RWPE2 (cell line): ENCODE data around the gene ALG9.

ENCODE experiments used
- ATAC-seq: fragments of 200-7000 bp; cut with Tn5 transposase; 3 replicates; pipeline ENCODE4 v1.9.1; 2021; ENCODE audit warnings: low read depth
- DNase-seq: peaks from one replicate; pipeline ENCODE4 v3.0.0-alpha.2; 2020; ENCODE audit warnings: low spot score
- H3K27ac ChIP-seq: fragments of 450-650 bp; 2 replicates; pipeline ENCODE4 v1.5.1; 2017; ENCODE audit warnings: mild to moderate bottlenecking; ENCODE audit not compliant: poor library complexity, severe bottlenecking
- H3K27me3 ChIP-seq: fragments of 250-450 bp; sonication (Bioruptor Pico); 2 replicates; pipeline ENCODE4 v1.5.1; 2021; ENCODE audit warnings: mild to moderate bottlenecking, moderate library complexity; ENCODE audit not compliant: insufficient read depth, poor library complexity, severe bottlenecking
- H3K36me3 ChIP-seq: fragments of 250-450 bp; sonication (Bioruptor Pico); 2 replicates; pipeline ENCODE4 v1.5.1; 2020; ENCODE audit warnings: low read depth, mild to moderate bottlenecking, moderate library complexity
- H3K4me1 ChIP-seq: fragments of 250-450 bp; sonication (Bioruptor Pico); 2 replicates; pipeline ENCODE4 v1.5.1; 2021; ENCODE audit warnings: mild to moderate bottlenecking, moderate library complexity; ENCODE audit not compliant: insufficient read depth, poor library complexity, severe bottlenecking
- H3K4me3 ChIP-seq: fragments of 250-450 bp; sonication (Bioruptor Pico); 2 replicates; pipeline ENCODE4 v1.5.1; 2021; ENCODE audit warnings: mild to moderate bottlenecking, moderate library complexity; ENCODE audit not compliant: severe bottlenecking
- H3K9me3 ChIP-seq: fragments of 250-450 bp; sonication (Bioruptor Pico); 2 replicates; pipeline ENCODE4 v1.5.1; 2021; ENCODE audit warnings: mild to moderate bottlenecking, moderate library complexity; ENCODE audit not compliant: severe bottlenecking
- CTCF ChIP-seq: fragments of 450-650 bp; IDR thresholded peaks from one replicate; pipeline ENCODE4 v1.5.1; 2017; ENCODE audit warnings: mild to moderate bottlenecking, moderate library complexity; ENCODE audit not compliant: poor library complexity, severe bottlenecking

Gene ALG9

GRCh38 chr11:111819829-111820237 lies 51.5 kb downstream of the ALG9 start:
- H3K27me3 ChIP-seq: no peaks in the 10 kb centered on the region
- no peak for TF ChIP-seq CTCF
- no peak for ATAC-seq
- no peak for DNase-seq
- no peaks in the 10 kb centered on the region for H3K4me1 ChIP-seq
- H3K36me3 ChIP-seq: peaks cover 4% of the 10 kb centered on the region
- H3K27ac ChIP-seq: no peak overlapping the region
- H3K9me3 ChIP-seq: no peaks in the 10 kb centered on the region
- H3K4me3 ChIP-seq: no peak overlapping the region

- Histone ChIP-seq H3K4me1 (no peaks in the 10 kb centered on the region), H3K27me3 (no peaks in the 10 kb centered on the region), H3K36me3 (peaks cover 4% of the 10 kb centered on the region), H3K27ac (no peak overlapping the region), H3K9me3 (no peaks in the 10 kb centered on the region), H3K4me3 (no peak overlapping the region)
- no peak for DNase-seq
- TF ChIP-seq CTCF: no peak
- ATAC-seq: no peak
Measured at GRCh38 chr11:111819161-111819828, 52.1 kb downstream of the ALG9 start.

GRCh38 chr11:111815489-111815888 lies 55.9 kb downstream of the ALG9 start:
- ATAC-seq: no peak
- H3K9me3 ChIP-seq: no peaks in the 10 kb centered on the region
- H3K4me3 ChIP-seq: no peak overlapping the region
- peaks cover 4% of the 10 kb centered on the region for H3K36me3 ChIP-seq
- H3K27ac ChIP-seq: no peak overlapping the region
- DNase-seq: no peak
- H3K27me3 ChIP-seq: no peaks in the 10 kb centered on the region
- no peaks in the 10 kb centered on the region for H3K4me1 ChIP-seq
- TF ChIP-seq CTCF: no peak

- Histone ChIP-seq H3K4me1 (no peaks in the 10 kb centered on the region), H3K4me3 (no peak overlapping the region), H3K36me3 (peaks cover 4% of the 10 kb centered on the region), H3K27me3 (no peaks in the 10 kb centered on the region), H3K9me3 (no peaks in the 10 kb centered on the region), H3K27ac (no peak overlapping the region)
- ATAC-seq (no peak), DNase-seq (no peak)
- no peak for TF ChIP-seq CTCF
Measured at GRCh38 chr11:111814557-111815320, 56.6 kb downstream of the ALG9 start.

GRCh38 chr11:111814106-111814505 lies 57.3 kb downstream of the ALG9 start:
- Histone ChIP-seq H3K4me3 (no peak overlapping the region), H3K9me3 (no peaks in the 10 kb centered on the region), H3K27me3 (no peaks in the 10 kb centered on the region), H3K4me1 (no peaks in the 10 kb centered on the region), H3K36me3 (peaks cover 10% of the 10 kb centered on the region), H3K27ac (no peak overlapping the region)
- DNase-seq (no peak), ATAC-seq (no peak)
- no peak for TF ChIP-seq CTCF
